NCI-H1436 (cell line): ENCODE measurements around the gene PYGO2.
"Not testable (repeated sequence)": the region's sequence is repeated elsewhere in the genome, so short reads cannot be mapped to it uniquely, and the experiment has no call there.

Experiments
- DNase-seq: peaks from one replicate; lab custom pipeline; 2025; lab: John Stamatoyannopoulos, UW

Gene PYGO2

GRCh38 chr1:154982341-154982740, 20.8 kb upstream of the PYGO2 start:
- no peak for DNase-seq

GRCh38 chr1:154978360-154978759, 16.8 kb upstream of the PYGO2 start:
- DNase-seq: no peak

GRCh38 chr1:154977762-154978161, 16.2 kb upstream of the PYGO2 start:
- DNase-seq: not testable (repeated sequence)

- DNase-seq: no peak
These were observed 14.0 kb upstream of the PYGO2 start for GRCh38 chr1:154975409-154976059.

- peak; percentile 94 for DNase-seq
These were observed 13.3 kb upstream of the PYGO2 start for GRCh38 chr1:154974808-154975408.

- peak; percentile 99 for DNase-seq
These were observed 12.7 kb upstream of the PYGO2 start, which contains the start of gene CKS1B for GRCh38 chr1:154974102-154974807. Gene CKS1B, plus strand, starts transcription at chr1:154974681. Its CDS starts 65 bp downstream, at chr1:154974746.

- peak; percentile 85 for DNase-seq
These were observed 11.9 kb upstream of the PYGO2 start for GRCh38 chr1:154973344-154974101.

- DNase-seq: no peak
These were observed 11.1 kb upstream of the PYGO2 start for GRCh38 chr1:154972517-154973343.

- no peak for DNase-seq
These were observed 10.6 kb upstream of the PYGO2 start for GRCh38 chr1:154972213-154972516.

GRCh38 chr1:154971341-154971998, 9.9 kb upstream of the PYGO2 start:
- DNase-seq: no peak

- DNase-seq: peak; percentile 72
These were observed 9.2 kb upstream of the PYGO2 start, which contains the start of gene SHC1 for GRCh38 chr1:154970631-154971340. Gene SHC1, minus strand, starts transcription at chr1:154970747. Its CDS starts 221 bp downstream, at chr1:154970526.

- DNase-seq: no peak
These were observed 8.4 kb upstream of the PYGO2 start for GRCh38 chr1:154969860-154970452.

GRCh38 chr1:154969246-154969645, 7.7 kb upstream of the PYGO2 start:
- no peak for DNase-seq

GRCh38 chr1:154968731-154969130, 7.1 kb upstream of the PYGO2 start:
- DNase-seq: no peak

GRCh38 chr1:154967331-154967950, 5.9 kb upstream of the PYGO2 start:
- DNase-seq: no peak

- no peak for DNase-seq
These were observed 4.5 kb upstream of the PYGO2 start for GRCh38 chr1:154966111-154966510.

GRCh38 chr1:154964359-154964758, 2.8 kb upstream of the PYGO2 start:
- no peak for DNase-seq

GRCh38 chr1:154963643-154964042, 2.1 kb upstream of the PYGO2 start:
- DNase-seq: no peak

GRCh38 chr1:154962795-154963330, 1.3 kb upstream of the PYGO2 start:
- no peak for DNase-seq
